D341Med (cell line): ENCODE results near the gene PLXNA4.
"Not testable (repeated sequence)": the region's sequence is repeated elsewhere in the genome, so short reads cannot be mapped to it uniquely, and the experiment has no call there.

ENCODE experiments used
- DNase-seq: peaks from one replicate; pipeline ENCODE4 v3.0.0; 2012; ENCODE audit warnings: low spot score

The PLXNA4 gene

DNA sequence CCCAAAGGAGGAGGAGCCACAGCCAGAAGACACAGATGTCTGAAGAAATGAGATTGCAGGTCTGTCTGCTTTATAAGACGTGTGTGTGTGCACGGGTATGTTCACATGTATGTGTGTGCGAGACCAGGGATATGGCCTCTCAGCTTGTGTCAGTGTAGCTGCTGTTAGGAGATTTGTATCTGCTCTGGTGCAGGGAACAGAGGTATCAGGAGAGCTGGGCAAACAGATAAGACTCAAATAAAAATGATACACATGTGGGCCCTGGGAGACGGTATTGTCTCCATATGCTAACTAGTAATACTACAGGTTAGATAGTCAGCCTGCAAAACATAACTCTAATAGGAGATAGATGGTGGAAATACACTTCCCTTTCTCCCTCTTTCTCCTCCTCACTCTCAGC lies 161.0 kb downstream of the PLXNA4 start:
- DNase-seq = no peak

DNA sequence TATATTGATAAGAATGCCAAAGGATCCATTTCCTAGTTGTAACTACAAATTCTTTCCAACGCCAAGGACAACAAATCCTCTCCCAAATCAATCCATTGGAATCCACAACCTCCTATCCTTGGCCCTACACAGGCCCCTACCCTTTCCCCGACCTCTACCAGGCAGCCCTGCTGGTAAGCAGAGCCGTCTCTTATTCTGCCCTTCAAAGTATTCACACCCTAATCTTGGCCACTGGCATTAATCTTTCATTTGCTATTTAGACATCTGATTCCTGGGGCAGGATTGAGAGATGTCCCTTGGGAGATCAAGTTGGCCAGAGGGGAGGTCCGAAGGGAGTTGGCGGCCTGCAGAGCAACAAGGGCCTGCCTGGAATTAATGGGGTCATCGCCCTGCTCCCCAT lies 161.4 kb downstream of the PLXNA4 start:
- DNase-seq = no peak

DNA sequence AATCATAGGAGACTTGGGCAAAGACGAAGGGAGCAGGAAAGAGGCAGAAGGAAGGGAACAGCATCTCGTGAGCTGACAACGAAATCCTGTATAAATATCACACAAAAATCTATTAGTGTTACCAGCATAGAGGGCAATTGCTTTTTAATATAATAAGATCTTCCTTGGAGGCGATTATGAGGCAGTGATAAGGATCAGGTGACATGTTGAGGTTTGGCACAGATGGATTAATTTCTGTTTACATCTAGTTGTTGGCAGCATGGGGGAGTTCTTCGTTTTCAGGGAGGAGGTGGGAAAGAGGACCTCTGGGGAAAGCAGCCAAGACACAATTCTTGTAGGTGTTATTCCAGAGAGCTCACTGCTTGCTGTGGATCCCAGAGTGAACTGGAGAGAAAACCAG lies 163.8 kb downstream of the PLXNA4 start:
- DNase-seq = no peak

DNA sequence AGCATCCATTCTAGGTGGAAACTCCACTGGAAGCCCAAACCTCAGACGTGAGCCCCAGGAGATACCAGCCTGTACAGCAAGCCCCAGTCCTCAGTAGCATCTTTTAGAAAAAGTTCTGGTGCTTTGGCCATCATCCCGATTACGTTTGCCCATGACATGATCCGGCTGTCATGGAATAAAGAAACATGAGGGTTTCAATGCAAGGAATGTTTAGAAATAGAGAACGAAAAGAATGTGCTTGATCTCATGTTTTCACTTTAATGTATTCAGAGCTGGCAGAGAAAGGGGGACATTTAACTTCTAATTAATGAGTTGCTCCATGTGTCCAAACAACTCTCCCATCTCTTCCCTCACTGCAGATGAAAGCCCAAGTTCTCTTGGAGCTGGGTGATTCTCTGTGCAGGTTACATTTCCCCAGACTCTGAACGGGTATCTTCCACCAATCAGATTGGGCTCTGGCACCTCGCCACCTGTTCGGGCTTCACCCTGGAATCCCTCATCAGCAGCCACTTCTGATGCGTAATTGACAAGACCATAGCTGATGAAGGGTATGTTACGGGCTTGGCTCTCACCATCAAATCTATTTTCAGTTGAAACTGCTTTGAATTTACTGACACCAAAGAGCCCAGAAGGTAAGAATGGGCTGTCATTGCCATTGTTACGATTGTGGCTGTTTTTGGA lies 165.3 kb downstream of the PLXNA4 start:
- DNase-seq = no peak

DNA sequence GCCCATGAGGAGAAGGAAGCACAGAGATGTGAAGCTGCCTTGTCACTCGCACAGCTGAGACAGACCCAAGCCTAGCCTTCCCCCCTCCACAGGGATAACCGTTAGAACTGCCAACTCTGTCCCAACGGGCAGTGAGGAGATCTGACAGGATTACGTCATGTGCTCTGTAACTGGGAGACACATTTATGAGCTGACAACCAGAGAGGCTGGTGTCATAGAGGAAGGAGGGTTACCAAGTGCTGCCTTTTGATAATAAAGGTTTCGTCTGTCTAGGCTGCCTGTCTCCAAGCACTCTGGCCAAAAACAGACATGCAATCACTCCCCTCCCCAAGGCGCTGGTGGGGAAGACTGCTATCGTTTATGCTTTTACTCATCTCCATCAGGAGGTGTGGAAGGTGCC lies 165.9 kb downstream of the PLXNA4 start:
- no peak for DNase-seq

DNA sequence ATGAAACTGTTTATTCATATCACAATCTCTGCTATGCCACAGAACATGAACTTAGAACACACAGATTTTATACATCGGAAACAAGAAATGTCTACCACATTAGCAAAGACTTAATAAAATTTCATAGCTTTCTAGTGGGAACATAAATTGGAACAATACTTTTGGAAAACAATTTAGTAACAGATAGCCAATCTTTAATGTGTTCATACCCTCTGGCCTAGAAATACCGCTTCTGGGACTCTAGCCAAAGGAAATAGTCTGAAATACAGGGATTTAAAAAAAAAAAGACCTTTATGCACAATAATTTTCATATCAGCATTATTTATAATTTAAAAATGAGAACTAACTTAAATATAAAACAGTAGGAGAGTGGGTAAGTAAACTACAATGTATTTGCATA lies 168.5 kb downstream of the PLXNA4 start:
- no peak for DNase-seq

DNA sequence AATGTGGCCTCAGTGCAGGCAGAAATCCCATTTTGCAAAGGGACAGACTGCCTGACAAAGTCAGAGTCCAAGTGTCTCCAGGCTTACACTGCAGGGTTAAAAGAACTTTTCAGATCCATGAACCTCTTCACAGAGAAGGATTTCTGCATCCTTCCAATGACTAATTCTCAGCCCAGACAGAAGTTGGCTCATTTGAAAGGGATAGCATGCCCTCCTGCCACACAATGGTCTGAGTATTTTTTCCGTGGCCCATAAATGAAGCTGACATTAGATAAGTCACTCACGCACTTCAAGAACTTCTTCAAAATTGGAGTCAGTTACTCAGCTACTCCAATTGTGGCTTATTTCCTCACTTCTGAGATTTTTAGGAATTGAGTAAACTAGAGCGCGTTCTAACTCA lies 170.2 kb downstream of the PLXNA4 start:
- DNase-seq = no peak

DNA sequence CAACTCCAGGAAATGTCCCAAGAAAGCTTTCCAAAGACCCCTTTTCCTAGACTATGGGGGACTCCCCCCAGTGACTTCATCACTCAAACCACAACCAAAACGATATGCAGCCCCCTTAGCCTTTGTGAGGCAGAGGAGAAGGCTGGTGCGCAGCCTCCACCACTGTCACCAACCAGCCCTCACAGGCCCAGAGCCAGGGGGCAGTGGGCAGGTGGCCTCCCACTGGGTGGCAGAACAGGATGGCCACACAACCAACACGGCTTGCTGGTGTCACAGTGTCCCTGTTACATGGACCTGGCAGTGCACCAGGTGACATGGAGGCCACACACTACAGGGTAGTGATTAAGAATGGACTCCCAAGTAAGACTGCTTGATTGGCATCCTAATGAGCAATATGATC lies 172.0 kb downstream of the PLXNA4 start:
- no peak for DNase-seq

DNA sequence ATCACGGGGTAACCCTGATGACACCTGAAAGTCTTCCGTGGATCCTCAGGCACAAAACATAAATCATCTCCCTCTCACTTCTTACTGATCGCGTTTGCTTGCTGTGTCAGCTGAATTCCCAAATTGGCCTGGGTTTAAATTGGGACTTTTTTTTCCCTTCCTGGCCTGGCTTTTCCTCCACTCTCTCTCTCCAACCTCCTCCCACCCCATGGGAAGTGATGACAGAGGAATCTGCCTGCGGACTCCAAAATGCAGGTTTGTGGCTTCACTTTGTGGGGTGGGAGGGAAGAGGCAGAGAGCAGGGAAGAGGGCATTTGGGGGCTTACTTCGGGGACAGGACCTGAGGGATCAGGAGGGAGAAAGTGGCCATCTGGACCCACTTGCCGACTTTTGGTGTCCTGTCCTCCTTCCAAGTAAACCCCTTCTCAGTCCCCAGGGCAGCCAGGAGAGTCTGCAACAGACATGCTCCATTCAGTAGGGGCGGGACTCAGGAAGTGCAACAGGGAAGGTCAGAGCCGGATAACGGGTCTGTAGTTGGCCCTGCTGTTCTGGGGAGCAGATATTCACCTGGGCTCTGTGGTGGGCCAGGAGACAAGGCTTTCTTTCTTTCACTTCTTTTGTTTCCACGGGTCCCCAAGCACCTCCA lies 172.7 kb downstream of the PLXNA4 start:
- no peak for DNase-seq

DNA sequence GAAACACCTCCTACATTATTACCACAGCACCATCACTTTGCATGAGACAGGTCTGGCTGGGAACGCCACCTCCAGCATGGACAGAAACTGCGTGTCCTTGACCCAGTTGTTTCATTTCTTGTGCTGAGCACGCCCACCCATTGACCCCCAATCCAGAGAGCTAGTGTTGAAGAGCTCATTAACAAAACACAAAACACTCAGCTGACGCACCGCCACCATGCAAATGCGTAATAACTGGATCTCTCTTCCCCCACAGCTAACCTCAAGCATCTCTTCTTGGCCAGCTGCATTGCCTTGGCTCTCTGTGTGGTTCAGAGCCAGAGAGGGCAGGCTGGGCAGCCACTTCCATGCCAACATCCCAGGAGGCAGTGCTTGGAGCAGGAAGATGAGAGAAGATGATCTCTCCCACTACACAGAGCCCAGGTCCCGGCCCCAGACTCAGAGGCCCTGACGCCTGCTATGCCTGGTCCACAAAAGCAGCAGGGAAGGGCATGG lies 173.5 kb downstream of the PLXNA4 start:
- no peak for DNase-seq

DNA sequence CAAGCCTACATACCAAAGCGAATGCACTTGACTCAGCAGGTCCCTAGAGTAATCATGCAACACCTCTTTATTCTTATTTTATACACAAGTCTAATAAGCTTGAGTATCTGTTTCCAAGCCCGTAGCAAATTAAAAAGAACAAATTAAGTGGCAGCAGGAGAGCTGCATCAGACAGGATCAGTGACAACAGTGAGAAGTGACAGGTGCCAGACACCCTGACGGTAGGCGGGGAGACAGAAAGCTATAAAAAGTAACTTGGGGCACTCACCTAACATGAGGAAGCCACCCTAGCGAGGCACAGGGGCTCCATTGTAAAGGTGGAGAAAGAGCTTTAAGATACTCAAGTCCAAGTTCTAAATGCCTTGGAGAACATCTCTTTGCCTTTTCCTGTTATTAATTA lies 174.2 kb downstream of the PLXNA4 start:
- DNase-seq = no peak

DNA sequence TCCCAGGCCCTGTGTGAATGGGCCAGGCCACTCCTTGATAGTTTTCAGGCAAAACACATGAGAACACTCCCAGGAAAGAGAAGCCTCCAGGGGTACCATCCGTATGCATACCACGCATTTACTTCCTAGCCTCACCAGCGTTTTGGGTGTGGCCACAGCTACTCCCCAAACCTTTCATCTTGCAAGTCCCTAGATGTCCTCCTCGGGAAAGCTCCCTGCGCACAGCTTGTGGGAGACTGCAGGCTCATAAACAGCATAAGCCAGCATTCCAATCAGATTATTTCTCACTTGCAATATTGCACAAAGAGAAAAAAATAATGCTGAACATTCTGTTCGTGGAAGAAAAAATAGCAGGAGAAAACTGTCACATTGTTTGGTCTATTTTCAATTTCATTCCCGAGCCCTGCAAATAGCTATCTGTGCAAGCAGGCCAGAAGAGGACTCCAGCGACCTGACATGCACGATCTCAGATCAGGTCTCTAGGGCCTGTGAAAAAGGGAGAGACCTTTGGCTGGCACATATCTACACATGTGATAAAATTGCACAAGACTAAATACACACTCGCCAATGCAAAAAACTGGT lies 175.6 kb downstream of the PLXNA4 start:
- DNase-seq = no peak

DNA sequence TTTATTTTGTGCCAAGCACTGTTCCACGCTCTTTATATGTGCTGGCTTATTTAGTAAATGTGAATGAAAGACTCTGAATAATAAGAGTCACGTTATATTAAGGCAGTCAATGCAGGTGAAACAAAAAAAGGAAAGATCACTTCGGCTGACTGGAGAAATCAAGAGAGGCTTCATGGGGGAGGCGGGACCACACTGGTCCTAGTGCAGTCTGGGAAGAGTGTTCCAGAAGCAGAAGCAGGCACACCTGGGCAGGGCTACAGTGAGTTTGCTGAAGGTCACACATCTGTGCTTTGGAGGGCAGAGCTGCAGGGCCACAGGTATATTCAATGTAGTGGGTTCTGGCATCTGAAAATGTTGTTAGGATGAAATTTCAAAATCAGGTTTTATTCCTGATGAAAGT lies 176.9 kb downstream of the PLXNA4 start:
- no peak for DNase-seq

DNA sequence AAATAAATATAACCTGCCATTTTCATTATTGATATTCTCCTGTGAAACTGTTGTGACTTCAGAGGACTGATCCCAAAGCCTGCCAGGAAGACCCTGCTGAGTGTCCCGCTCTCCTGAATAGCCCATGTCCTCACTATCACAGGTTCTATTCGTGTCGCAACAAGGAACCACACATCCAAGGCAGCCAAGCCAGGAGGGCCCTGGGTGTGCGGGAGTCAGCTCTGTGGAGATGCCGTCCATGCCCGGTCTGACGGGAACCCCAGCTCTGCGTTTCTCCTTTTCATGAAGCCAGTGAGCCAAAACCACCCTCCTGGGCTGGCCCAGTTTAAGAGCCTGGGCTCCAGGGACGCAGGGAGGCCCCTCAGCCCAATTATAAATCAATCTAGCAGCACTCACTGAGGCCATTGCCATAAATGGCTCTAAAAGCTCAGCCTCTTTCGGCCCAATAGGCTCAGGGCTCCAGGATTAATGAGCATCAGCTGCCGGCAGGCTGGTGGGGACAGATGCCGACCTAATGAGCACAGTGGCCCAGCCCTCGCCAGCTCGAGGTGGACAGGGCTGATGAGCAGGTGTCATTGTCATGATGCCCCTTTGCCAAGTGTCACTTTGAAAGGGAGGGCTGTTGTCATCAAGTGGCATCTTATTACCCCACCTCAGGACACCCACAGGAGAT lies 177.9 kb downstream of the PLXNA4 start:
- DNase-seq = peak; percentile 50

DNA sequence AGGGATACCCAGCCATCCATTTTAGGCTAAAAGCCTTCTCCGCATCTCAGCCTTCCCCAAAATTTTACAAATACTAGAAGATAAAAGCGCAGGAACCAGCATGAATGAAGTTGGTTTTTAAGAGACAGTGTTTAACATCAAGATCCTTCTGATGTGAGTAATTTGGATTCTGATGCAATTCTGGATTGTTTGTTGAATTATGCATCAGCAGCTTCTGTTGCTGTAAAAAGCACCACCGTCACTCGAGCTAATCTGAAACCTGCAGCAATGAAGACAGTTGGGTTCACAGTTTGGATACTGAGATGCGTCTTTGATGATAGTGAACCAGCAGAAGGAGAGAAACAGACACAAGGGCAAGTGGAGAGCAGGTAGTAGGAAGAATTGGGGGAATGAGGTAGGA lies 179.2 kb downstream of the PLXNA4 start:
- DNase-seq = no peak

DNA sequence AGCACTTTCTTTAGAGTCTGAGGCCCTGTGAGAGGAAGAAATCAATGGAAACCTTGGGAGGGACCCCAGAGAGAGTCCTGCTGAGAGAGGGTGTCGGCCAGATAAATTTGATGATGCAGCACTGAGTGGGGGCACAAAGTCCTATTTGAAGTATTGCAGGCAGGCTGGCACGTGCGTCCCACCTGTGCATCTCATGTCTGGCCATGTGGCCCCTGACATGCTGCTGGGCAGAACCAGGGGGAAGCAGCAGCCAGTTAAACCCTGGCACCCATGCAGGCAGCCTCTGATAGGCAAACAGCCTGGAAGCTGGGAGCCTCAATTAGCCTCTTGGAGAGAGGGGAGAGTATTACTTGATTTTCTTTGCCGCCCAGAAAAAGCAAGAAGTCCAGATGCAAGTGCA lies 180.9 kb downstream of the PLXNA4 start:
- DNase-seq = no peak

DNA sequence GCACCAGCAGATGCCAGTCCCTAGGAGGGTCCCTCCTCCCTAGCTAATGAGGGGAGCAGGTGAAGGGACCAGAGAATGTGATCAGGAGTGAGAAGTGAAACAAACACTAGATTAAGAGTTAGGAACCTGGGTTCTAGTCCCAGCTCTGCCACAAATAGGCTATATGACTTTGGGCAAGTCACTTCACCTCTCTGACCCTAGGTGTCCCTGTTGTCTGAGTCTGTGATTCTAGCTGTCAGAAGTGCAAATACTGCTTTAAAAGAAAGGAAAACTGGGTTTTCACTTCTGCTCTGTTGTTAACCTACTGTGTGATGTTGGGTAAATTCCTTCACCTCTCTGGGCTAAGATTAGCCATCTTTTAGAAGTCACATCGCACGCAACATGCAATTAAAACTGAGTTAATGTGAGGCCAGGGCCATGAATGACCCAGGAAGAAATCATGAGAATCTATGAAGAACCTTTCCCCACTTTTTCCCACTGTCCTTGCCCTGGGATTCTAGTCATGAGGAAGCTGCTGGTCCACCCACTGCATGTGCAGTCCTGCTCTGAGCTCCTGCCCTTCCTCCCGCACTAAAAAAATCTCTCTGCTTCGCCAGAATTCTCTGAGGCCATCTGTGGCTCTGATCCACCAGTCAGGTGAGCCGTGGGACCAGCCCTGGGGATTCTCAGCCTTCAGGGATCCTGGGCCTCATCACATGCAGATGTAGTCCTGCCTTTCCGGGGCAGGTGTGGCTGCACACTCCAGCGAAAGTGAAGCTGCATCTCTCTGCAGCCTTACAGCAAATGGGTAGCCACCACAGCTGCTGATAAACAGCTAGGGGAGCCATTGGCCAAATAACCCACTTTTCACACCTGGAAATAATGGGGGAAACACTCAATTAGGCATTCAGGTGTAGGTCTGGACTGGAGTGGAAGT lies 181.7 kb downstream of the PLXNA4 start:
- no peak for DNase-seq

DNA sequence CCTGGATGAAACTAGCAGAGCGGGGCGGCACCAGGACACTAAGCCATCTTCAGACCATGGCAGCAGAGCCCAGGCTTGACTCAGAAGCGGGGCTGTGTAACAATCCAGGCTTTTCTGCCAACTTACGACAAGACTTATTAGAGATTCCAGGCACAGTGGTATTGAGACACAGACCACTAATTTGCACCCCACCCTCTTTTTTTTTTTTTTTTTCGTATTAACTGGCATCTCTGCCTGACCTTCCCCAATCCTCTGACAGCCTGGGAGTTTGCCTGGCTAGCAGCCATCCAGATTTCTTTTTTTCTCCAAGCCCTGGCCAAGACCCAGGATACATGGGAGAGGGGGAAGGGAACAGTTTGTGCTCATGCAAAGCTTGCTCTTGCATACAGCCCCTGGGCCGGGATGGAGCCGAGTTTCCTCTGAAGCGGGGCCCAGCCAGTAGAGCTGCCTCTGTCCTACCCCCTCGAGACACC lies 182.4 kb downstream of the PLXNA4 start:
- DNase-seq = peak; percentile 62

DNA sequence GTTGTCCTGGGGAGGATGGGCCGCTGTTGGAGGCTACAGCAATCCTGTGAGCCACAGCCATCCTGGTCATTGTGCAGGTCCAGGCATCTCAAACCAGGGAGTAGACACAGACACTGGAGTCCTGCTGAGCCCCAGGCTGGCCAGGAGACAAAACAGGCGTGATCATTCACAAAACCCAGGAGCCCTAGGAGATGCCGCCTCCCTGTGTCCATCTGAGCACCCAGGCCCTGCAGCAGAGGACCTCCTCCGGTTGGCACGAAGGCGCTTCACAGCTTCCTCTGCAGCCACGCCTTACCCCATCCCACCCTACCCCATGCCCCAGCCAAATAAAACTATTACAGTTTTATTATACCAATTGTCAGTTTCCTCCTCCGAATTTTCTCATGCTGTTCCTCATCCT lies 183.6 kb downstream of the PLXNA4 start:
- DNase-seq = no peak

DNA sequence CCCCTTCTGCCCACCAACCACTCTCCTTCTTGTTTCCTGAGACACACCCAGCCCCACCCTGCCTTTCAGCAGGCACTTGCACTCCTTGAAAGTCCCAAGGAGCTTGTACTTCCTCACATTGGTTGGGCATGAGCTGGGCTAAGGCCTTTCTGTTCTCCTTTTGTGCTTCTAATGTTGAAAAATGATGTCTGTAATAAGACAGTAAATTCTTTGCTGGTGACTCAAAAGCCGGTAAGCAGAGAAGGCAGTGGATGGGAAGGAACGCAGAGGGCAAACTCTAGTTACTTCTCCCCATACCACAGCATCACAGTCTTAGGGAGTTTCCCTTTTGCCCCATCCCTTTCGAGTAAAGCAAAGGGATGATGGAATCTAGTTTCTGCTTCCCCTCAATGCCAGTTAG lies 185.6 kb downstream of the PLXNA4 start:
- DNase-seq = no peak

DNA sequence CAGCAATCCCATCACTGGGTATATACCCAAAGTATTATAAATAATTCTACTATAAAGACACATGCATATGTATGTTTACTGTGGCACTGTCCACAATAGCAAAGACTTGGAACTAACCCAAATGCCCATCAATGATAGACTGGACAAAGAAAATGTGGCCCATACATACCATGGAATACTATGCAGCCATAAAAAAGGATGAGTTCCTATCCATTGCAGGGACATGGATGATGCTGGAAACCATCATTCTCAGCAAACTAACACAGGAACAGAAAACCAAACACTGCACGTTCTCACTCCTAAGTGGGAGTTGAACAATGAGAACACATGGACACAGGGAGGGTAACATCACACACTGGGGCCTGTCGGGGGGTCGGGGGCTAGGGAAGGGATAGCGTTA lies 186.2 kb downstream of the PLXNA4 start:
- not testable (repeated sequence) for DNase-seq

DNA sequence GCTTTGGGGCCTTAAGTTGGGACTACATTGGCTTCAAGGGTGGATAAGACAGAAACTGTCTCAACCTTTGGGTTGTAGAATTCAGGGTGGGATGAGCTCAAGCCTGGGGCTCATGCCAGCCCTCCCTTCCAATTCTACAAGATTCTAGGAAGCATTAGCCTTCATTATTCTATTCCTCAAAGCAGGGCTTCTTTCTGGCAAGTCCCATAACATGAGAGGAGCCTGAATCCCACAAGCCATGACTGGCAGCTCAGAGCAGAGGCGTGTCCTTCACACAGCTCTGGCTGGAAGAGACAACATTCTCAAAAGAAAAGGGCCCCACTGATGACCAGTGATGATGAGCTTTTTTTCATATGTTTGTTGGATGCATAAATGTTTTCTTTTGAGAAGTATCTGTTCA lies 187.6 kb downstream of the PLXNA4 start:
- DNase-seq = no peak
